Measurements from ENCODE around the gene TTC12. TPM values are rescaled to one million over a fixed set of nuclear protein-coding genes. Genes with fewer than 3 reads are reported as not detected.

TTC12 gene
- total and polyA plus RNA-seq, 2 of the 13 experiments (the other 11 are each of a cell fraction or from before 2014, with no cell fraction given), result 5.4 to 11.6 TPM

DNA sequence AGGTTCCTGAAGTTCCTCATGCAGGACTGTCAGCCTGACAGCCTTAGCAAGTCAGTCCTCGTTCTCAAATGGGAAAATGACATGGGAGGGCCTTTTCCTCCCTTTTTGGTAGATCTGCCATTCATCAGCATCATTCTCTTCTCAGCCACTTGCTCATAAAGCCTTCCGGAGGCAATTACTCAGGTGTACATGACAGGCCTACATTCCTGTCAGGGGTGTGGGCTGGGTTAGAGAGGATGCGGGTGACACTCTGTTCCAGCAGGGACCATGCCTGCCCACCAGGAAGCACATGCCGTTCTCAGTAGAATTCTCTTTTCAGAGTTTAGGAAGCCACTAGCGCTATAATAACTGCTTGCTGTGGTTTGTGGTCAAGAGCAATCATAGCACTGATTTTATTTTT is 49.0 kb downstream of the TTC12 start:
- H3K4me2 ChIP-seq (ENCODE audit: low read depth, low read length), result no peak overlapping the region
- ATAC-seq (no peak), DNase-seq (ENCODE audit: low spot score) (no peak), FAIRE-seq (no peak)
- H3K4me3 ChIP-seq (replicated peaks in 1 of 3; ENCODE audit: insufficient read depth in 1 of 3, low read depth in 2 of 3, low read length in 3 of 3), result no peak overlapping the region
- no peak overlapping the region for H2AFZ ChIP-seq (ENCODE audit: low read length)
- no peaks in the 10 kb centered on the region for H4K20me1 ChIP-seq (ENCODE audit: insufficient read depth, low read length)
- no peak overlapping the region for H3K9ac ChIP-seq (ENCODE audit: insufficient read depth, low read depth, low read length)
- ChIA-PET POLR2A (no interaction called here), CTCF (ENCODE audit: low intra/inter-chr PET ratio, low total read pairs) (no interaction called here)
- H3K27me3 ChIP-seq (ENCODE audit: control insufficient read depth in 1 of 2, insufficient read depth in 2 of 2, low read length in 2 of 2), result no peaks in the 10 kb centered on the region
- no peak for TF ChIP-seq U2AF1 (optimal IDR thresholded peaks at IDR 0.05; ENCODE audit: low read depth, low read length)
- no peak for TF ChIP-seq HMGXB4 (CRISPR knock-in tag; IDR thresholded peaks at IDR 0.05; ENCODE audit: borderline replicate concordance in 1 of 2, low read depth in 1 of 2)
- no peaks in the 10 kb centered on the region for H3K4me1 ChIP-seq (ENCODE audit: insufficient read depth, low read length)
- H3K79me2 ChIP-seq (ENCODE audit: insufficient read depth, low read length), result no peaks in the 10 kb centered on the region
- intact Hi-C loops (cut with micrococcal nuclease; ENCODE audit: unreplicated experiment) (no loop called here), in situ Hi-C loops (cut with HindIII; ENCODE audit: extremely low pct_ligation_motif_present, low pct_unique_long_range_greater_than_20kb) (no loop called here)
- H3K9me3 ChIP-seq (ENCODE audit: low read length), result no peaks in the 10 kb centered on the region
- H3K27ac ChIP-seq (ENCODE audit: extremely low read length, insufficient read depth, low read length), result no peak overlapping the region
- peaks cover 3 to 9% of the 10 kb centered on the region in 2 experiments; a peak in 2 of 5 replicates for H3K36me3 ChIP-seq (replicated peaks in 1 of 2; ENCODE audit: control insufficient read depth in 1 of 2, insufficient read depth in 2 of 2, low read length in 2 of 2)
- BruUV-seq (replicated peaks), result no TSS peak
- 91% methylated on average over 5 of the region's 5 CpGs for WGBS (ENCODE audit: low lambda C conversion rate)

GRCh38 chr11:113363996-113364641 is 49.7 kb downstream of the TTC12 start:
- ChIA-PET CTCF (ENCODE audit: low intra/inter-chr PET ratio, low total read pairs) (no interaction called here), POLR2A (no interaction called here)
- FAIRE-seq (no peak), DNase-seq (ENCODE audit: low spot score) (no peak), ATAC-seq (no peak)
- Histone ChIP-seq H3K9ac (ENCODE audit: insufficient read depth, low read depth, low read length) (no peak overlapping the region), H3K27ac (ENCODE audit: extremely low read length, insufficient read depth, low read length) (no peak overlapping the region), H4K20me1 (ENCODE audit: insufficient read depth, low read length) (no peaks in the 10 kb centered on the region), H3K4me2 (ENCODE audit: low read depth, low read length) (no peak overlapping the region), H3K4me1 (ENCODE audit: insufficient read depth, low read length) (no peaks in the 10 kb centered on the region), H3K4me3 (replicated peaks in 1 of 3; ENCODE audit: insufficient read depth in 1 of 3, low read depth in 2 of 3, low read length in 3 of 3) (no peak overlapping the region), H3K36me3 (replicated peaks in 1 of 2; ENCODE audit: control insufficient read depth in 1 of 2, insufficient read depth in 2 of 2, low read length in 2 of 2) (peaks cover 3 to 9% of the 10 kb centered on the region in 2 experiments; a peak in 2 of 5 replicates), H2AFZ (ENCODE audit: low read length) (no peak overlapping the region), H3K79me2 (ENCODE audit: insufficient read depth, low read length) (no peaks in the 10 kb centered on the region), H3K27me3 (ENCODE audit: control insufficient read depth in 1 of 2, insufficient read depth in 2 of 2, low read length in 2 of 2) (no peaks in the 10 kb centered on the region), H3K9me3 (ENCODE audit: low read length) (no peaks in the 10 kb centered on the region)
- BruUV-seq (replicated peaks), result no TSS peak
- intact Hi-C loops (cut with micrococcal nuclease; ENCODE audit: unreplicated experiment), result no loop called here
- 93% methylated on average over 7 of the region's 7 CpGs for WGBS (ENCODE audit: low lambda C conversion rate)
- in situ Hi-C loops (cut with HindIII; ENCODE audit: extremely low pct_ligation_motif_present, low pct_unique_long_range_greater_than_20kb), result no loop called here
- no peak for TF ChIP-seq KLF16 (CRISPR knock-in tag; IDR thresholded peaks at IDR 0.05)
- TF ChIP-seq DDIT3 (CRISPR knock-in tag; IDR thresholded peaks at IDR 0.05), result no peak
- TF ChIP-seq GZF1 (CRISPR knock-in tag; IDR thresholded peaks at IDR 0.05), result no peak
- no peak for TF ChIP-seq E2F2 (CRISPR knock-in tag; IDR thresholded peaks at IDR 0.05; ENCODE audit: borderline replicate concordance)
- no peak for TF ChIP-seq MIXL1 (CRISPR knock-in tag; IDR thresholded peaks at IDR 0.05)
- no peak for TF ChIP-seq ZNF781 (CRISPR knock-in tag; IDR thresholded peaks at IDR 0.05; ENCODE audit: borderline replicate concordance, not compliant biosample characterization)
- no peak for TF ChIP-seq TCF12 (IDR thresholded peaks at IDR 0.05)
- TF ChIP-seq TCF12 (CRISPR knock-in tag; IDR thresholded peaks at IDR 0.05), result no peak
- no peak for TF ChIP-seq ATF2 (CRISPR knock-in tag; IDR thresholded peaks at IDR 0.05)
- no peak for TF ChIP-seq ATRX (CRISPR knock-in tag; IDR thresholded peaks at IDR 0.05; ENCODE audit: borderline replicate concordance)

All from HepG2 (cell line).